GM21825 (cell line): ENCODE measurements around the gene S100P.
"Not testable (repeated sequence)": the region's sequence is repeated elsewhere in the genome, so short reads cannot be mapped to it uniquely, and the experiment has no call there.

Source experiments
- ATAC-seq: cut with Tn5 transposase; IDR thresholded peaks from one replicate; pipeline ENCODE4 v1.9.1; 2021; ENCODE audit warnings: mild to moderate bottlenecking, moderate library complexity; ENCODE audit not compliant: unreplicated experiment

The S100P gene

GRCh38 chr4:6720202-6720699 lies 26.6 kb downstream of the S100P start:
- no peak for ATAC-seq

DNA sequence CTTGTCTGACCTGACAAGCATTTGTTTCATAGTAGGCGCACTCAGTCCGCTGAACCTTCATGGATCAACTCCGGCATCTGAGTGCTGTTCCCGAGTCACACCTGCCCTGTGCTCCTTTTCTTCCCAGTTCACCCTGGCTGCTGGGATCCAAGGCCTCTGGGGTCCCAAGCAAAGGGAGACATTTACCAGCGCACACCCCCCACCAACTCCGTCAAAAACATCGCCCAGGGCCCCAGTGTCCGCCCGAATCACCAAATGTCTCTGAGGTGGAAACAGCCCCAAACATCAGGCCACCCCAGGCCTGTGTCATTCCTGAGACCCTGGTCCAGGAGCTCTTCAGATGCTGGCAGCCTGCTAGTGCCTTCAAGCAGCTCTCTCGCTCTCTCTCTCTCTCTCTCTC lies 27.4 kb downstream of the S100P start:
- no peak for ATAC-seq

GRCh38 chr4:6722891-6723290 lies 29.2 kb downstream of the S100P start:
- no peak for ATAC-seq

DNA sequence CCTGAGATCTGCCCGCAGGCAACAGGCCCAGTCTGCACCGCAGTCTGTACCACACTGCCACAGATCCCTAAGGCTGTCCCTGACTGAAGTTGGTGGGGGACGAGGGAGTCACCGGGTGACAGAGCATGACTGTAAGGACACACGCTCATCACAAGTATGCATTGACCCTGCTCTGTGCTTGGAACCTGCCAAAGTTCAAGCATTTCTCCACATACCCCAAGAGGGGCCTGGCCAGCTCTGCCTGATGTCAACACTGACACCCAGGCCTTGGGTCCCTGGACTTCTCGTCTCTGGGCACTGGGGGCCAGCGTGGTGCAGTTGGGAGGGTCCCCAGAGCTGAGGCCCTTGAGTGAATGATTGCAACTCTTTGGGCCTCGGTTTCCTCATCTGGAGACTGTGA lies 30.2 kb downstream of the S100P start:
- ATAC-seq = no peak

DNA sequence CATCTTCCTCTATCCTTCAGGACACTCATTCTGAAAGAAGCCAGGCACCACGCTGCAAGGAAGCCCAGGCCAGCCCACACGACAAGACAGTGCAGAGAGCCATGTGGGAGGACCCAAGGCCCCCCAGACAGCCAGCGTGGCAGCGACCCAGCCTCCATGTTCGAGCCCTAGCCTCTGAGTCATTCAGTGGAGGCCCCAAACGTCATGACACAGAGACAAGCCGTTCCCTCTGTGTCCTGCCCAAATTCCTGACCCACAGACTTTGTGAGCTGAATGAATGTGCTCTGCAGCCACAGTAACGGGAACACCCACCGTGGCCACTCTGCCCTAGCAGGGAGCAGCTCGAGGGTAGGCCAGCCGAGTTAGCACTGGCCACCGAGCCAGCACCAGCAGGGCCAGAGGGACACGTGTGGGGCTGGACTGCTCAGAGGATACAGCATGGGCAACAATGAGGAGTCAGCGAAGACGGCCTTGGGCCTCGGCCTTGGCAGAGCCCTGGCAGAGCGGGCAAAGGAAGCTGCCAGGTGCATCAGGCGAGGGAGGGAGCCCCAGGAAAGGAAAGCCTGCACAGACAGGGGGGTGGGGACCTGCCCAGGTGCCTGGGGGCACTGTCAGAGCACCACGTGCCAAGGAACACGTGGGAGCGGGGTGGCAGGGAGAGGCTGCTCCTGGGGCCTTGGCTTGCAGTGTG lies 30.9 kb downstream of the S100P start:
- no peak for ATAC-seq

DNA sequence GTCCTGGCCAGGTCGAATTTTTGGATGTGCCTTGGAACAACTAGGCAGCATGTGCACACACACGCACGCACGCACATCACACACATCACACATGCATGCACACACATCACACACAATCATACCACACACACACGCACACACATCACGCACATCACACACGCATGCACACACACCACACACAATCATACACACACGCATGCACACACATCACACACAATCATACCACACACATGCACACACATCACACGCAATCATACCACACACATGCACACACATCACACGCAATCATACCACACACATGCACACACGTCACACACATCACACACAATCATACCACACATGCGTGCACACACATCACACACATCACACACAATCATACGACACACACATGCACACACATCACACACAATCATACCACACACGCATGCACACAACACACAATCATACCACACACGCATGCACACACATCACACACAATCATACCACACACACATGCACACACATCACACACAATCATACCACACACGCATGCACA lies 31.8 kb downstream of the S100P start:
- not testable (repeated sequence) for ATAC-seq

GRCh38 chr4:6727081-6727942 lies 33.6 kb downstream of the S100P start:
- no peak for ATAC-seq

GRCh38 chr4:6727943-6728250 lies 34.2 kb downstream of the S100P start:
- ATAC-seq = no peak

DNA sequence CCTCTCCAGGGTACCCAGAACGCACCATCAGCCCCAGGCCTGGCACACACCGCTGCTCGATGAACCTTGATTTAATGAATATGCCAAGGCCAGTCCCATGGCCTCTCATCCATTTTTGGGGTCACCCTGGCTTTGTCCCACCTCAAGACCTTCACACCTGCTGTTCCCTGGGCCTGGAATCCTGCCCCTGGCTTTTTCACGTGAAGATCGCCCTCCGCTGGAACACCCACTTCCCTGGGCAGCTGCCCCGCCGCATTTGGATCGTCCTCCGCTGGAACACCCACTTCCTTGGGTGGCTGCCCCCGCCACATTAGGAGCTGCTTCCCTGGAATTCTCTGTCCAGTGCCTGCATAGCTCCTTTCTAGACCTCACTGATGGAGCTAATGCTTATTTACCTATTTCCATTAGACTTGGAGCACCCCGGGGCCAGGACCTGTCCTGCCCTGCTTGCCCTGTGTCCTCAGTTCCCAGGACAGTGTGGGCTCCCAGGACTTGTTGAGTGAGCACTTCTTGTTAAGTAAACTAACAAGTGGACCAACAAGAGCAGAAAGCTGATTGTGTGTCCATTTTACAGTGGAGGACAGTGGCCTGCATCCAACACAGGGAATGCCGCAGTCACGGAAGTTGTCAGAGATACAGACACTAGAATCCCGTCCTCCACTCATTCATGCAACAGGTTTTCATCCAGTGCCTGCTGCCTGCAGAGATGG lies 34.8 kb downstream of the S100P start:
- no peak for ATAC-seq

GRCh38 chr4:6730603-6731317 lies 37.1 kb downstream of the S100P start:
- no peak for ATAC-seq

DNA sequence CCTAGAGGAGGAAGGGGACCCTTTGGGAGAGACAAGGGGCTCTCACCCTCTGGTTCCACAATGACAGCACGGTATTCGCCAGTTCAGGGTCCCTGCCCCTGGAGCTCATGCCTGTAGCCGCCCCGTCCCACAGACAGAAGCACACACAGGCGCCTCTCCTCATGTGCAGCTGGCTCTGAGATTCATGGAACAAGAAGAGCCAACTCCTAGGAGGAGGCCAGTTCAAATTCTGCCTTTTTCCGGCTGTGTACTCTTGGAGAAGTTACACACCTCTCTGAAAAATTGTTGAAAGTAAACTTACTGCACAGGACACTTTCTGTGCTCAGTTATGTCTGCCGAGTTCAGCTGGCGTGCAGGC lies 37.6 kb downstream of the S100P start:
- no peak for ATAC-seq

DNA sequence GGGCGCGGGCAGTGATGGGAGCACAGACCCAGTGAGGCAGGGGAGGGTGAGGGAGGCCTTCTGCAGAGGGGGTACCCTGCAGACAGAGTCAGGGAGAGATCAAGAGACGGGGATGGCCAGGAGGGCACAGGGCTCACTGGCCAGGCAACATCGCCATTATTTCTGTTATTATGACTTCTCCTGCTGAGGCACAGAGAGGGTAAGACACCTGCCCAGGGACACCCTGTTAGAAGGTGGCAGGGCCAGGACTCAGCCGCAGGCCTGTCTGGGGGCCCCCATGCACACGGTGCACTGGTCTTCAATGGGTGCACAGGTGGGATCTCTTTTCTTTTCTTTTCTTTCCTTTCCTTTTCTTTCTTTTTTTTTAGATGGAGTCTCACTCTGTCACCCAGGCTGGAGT lies 38.1 kb downstream of the S100P start:
- no peak for ATAC-seq

DNA sequence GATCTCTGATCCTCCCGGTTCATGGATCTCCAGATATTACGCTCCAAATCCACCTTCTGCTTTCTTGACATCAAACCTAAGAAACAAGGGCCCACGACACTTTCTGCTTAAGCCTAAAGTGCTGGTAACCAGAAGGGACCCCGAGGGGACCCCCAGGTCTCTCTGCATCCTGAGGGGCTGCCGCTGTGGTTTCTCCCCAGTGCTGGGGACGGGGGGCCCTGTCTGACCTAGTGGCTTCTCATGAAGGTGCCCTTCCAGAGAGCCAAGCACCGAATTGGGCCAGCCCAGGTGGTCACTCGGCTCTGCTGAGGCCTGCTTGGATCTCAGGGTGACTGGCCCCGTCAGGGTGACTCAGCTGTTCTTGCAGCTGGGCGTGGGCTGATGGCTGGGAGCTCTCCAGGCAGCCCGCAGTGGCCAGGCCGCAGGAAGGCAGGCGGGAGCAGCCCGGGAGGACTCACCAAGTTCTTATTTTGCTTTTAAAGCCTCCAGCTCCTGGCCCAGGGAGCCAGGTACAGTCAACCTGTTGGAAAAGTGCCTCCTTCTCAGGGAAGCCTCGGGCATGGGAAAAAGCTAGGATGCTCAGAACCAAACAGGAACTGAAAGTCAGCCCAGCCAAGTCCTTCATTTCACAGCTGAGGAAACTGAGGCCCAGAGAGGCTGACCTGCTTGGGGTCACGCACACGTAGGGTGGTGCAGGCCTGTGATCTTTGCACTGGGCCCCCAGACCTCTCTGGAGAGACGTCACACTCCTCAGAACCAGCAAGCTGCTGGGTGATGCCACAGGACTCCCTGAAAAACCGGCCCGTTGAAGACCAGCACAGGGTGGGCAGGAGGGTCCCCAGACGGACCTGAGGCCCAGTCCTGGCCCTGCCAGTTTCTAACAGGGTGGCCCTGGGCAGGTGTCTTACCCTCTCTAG lies 39.0 kb downstream of the S100P start:
- ATAC-seq = no peak

DNA sequence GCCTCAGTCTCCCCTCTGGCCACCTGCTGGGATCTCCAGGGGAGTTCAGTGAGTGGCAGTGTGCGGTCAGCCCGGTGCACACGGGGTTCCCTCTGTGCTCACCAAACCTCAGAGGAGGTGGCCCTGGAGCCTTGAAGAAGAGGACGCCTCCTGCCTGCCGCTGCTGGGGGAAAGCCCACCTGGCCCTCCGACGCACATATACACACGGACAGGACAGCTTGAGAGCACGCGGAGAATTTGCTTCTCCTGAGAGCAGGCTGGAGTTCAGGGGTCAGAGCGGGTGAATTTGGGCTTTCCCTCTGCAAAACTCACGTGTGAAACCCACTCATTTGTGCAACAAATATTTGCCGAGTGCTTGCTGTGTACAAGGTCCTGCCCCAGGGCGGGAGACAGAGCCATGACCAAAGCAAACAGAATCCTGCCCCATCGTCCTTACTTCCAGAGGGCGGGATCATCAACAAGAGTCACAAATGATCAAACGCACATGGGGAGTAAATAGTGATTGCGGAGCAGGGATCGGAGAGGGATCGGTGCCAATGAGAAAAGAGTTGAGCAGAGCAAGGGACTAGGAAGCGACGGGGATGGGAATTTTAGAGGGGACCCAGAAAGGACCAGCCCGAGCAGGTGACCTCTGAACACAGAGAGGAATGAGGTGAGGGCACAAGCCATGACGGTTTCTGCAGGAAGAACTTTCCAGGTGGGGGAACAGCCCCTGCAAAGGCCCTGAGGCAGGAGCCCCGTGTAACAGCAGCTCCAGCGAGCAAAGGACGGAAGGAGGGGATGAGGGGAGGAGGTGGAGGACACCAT lies 39.9 kb downstream of the S100P start:
- no peak for ATAC-seq

DNA sequence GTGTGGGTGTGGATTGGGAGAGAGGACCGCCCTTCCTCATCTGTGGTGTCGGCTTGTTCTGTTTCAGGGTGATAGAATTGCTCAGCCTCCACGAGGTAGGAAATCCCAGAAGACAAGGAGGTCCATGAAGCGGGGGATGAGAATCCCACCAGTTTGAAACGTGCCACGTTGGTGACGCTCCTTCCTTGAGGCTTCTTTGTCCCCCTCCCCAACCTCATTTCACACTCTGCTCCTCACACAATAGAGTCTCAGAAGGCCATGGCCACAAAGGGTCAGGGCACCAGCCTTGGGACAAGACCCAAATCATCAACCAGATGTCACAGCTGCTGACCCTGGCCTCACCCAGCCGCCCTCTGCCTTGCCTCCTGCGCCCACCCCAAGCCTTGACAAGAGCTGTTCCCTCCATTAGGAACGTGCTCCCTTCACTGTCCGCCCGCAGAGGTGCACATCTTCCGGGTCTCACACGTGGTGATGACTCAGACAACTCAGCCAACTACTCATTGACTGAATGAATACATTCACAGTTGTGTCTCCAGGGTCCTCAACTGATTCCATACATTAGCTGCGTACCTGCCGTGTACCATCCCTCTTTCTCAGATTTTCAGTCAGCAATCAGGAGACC lies 40.6 kb downstream of the S100P start:
- no peak for ATAC-seq

DNA sequence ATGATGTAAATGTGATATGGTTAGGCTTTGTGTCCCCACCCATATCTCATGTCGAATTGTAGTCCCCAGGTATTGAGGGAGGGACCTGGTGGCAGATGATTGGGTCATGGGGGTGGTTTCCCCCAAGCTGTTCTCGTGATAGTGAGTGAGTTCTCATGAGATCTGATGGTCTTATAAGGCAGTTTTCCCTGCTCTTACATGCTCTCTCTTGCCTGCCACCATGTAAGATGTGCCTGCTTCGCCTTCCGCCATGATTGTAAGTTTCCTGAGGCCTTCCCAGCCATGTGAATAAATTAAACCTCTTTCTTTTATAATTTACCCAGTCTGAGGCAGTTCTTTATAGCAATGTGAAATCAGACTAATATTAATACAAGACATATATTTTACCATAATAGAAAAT lies 46.2 kb downstream of the S100P start:
- ATAC-seq = no peak

DNA sequence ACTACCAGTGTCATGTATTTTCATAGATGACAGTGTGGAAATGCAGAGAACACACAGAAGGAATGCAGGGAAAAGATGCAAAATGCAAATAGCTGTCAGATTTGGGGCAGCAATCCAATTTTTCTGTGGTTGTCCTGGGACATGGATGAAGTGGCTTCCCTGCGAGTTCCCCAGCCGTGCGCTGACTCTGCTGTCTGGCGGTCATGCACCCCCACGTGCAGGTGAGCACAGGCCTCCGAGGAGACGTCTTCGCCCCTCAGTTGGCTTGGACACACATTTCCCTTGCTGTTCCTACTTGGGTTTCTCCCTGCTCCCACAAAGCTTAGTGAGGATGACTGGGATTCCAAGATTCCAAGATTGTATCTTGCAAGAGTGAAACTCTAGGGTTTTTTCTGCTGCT lies 46.7 kb downstream of the S100P start:
- no peak for ATAC-seq

DNA sequence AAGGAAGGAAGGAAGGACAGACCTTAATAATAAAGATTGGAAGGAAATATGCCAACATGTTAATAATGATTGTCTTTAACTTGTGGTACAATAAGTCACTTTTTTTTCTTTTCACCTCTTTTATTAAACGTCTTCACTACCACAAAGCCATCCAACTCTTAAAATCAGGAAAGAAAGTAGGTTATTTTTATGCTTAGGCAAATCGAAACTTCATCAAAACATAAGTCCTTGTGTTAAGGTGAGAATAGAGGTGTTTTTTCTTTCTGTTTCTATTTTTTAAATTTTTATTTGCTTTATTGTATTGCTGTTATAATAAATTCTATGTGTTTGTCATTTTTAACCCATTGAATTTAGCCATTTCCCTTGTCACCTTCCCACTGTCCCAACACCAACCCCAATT lies 48.8 kb downstream of the S100P start:
- ATAC-seq = no peak

- no peak for ATAC-seq
Observed at GRCh38 chr4:6742989-6743388, 49.3 kb downstream of the S100P start.
